ENCODE data around the gene KIF4A.
"Not testable (repeated sequence)": the region's sequence is repeated elsewhere in the genome, so short reads cannot be mapped to it uniquely, and the experiment has no call there.

The KIF4A gene

GRCh38 chrX:70262952-70263567 lies 26.8 kb upstream of the KIF4A start:
- DNase-seq (ENCODE audit: insufficient read length, low spot score), result no peak
- TF ChIP-seq, protein P1, sequence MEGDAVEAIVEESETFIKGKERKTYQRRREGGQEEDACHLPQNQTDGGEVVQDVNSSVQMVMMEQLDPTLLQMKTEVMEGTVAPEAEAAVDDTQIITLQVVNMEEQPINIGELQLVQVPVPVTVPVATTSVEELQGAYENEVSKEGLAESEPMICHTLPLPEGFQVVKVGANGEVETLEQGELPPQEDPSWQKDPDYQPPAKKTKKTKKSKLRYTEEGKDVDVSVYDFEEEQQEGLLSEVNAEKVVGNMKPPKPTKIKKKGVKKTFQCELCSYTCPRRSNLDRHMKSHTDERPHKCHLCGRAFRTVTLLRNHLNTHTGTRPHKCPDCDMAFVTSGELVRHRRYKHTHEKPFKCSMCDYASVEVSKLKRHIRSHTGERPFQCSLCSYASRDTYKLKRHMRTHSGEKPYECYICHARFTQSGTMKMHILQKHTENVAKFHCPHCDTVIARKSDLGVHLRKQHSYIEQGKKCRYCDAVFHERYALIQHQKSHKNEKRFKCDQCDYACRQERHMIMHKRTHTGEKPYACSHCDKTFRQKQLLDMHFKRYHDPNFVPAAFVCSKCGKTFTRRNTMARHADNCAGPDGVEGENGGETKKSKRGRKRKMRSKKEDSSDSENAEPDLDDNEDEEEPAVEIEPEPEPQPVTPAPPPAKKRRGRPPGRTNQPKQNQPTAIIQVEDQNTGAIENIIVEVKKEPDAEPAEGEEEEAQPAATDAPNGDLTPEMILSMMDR (IDR thresholded peaks at IDR 0.05; ENCODE audit: insufficient read depth, missing control alignments), result peak; percentile 56
- no peak for FAIRE-seq

GRCh38 chrX:70264784-70265183 lies 25.1 kb upstream of the KIF4A start:
- TF ChIP-seq, protein P1 (IDR thresholded peaks at IDR 0.05; ENCODE audit: insufficient read depth, missing control alignments), result no peak
- no peak for FAIRE-seq
- no peak for DNase-seq (ENCODE audit: insufficient read length, low spot score)

- TF ChIP-seq, protein P1 (IDR thresholded peaks at IDR 0.05; ENCODE audit: insufficient read depth, missing control alignments), result no peak
- FAIRE-seq, result no peak
These were observed 21.9 kb upstream of the KIF4A start, which contains the start of gene ARR3 for GRCh38 chrX:70268034-70268433. TSS of gene ARR3 (plus strand) at chrX:70268334. CDS start at chrX:70269386, 1,052 bp downstream.

DNA sequence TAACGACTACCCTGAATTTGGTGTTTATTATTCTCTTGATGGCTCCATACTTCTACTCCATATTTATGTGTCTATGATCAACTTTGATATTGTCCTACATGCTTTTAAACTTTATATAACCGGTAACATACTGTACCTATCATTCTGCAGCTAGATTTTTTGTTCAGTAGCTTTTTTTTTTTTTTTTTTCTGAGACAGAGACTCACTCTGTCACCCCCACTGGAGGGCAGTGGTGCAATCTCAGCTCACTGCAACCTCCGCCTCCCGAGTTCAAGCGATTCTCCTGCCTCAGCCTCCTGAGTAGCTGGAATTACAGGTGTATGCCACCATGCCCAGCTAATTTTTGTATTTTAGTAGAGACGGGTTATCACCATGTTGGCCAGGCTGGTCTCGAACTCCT lies 15.9 kb upstream of the KIF4A start:
- DNase-seq (ENCODE audit: insufficient read length, low spot score); FAIRE-seq: not testable (repeated sequence)

More at GRCh38 chrX:70268034-70268433, 21.9 kb upstream of the KIF4A start, which contains the start of gene ARR3:
- DNase-seq (ENCODE audit: insufficient read length, low spot score), result no peak

GRCh38 chrX:70279081-70279480 lies 10.8 kb upstream of the KIF4A start:
- DNase-seq (ENCODE audit: insufficient read length, low spot score) (no peak), FAIRE-seq (no peak)
- TF ChIP-seq, protein P1 (IDR thresholded peaks at IDR 0.05; ENCODE audit: insufficient read depth, missing control alignments), result no peak

- FAIRE-seq, result no peak
- DNase-seq (ENCODE audit: insufficient read length, low spot score), result no peak
- TF ChIP-seq, protein P1 (IDR thresholded peaks at IDR 0.05; ENCODE audit: insufficient read depth, missing control alignments), result no peak
These were observed 9.3 kb upstream of the KIF4A start for GRCh38 chrX:70280573-70280972.

DNA sequence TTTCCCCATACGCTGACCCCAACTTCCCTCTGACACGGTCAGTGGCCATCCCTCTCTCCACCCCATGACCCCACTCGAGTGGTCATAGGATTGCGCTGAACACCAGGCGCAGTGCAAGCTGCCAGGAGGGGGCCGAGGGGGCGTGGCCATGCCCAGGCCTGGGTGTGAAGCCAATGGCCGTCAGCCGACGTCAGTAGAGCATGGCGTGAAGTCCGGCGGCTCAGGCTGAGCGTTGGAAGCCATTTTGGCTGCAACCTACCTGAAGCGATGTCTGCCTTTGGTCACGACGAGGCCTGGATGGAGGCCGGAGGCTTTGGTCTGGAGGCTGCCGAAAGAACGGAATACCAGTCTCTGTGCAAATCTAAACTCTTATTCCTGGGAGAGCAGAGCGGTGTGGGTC lies 8.0 kb upstream of the KIF4A start, which contains the start of gene RAB41:
Gene RAB41 (plus strand): TSS at position 222 of the 400 bp plus-strand sequence. CDS start 46 bp downstream, at position 268.
- TF ChIP-seq, protein P1 (IDR thresholded peaks at IDR 0.05; ENCODE audit: insufficient read depth, missing control alignments), result no peak
- FAIRE-seq, result no peak

More for the DNA sequence above, 8.0 kb upstream of the KIF4A start, which contains the start of gene RAB41:
- DNase-seq (ENCODE audit: insufficient read length, low spot score), result no peak

All from D721Med (cell line).